K562 (cell line): ENCODE data around the gene CCDC3. TPM values are rescaled to one million over a fixed set of nuclear protein-coding genes. Genes with fewer than 3 reads are reported as not detected.

Experiments used
- AFF4 ChIP-seq: sonication (generic); formaldehyde crosslinking; IDR thresholded peaks from 2 replicates; pipeline ENCODE4 v1.8.0; 2023; ENCODE audit warnings: mild to moderate bottlenecking, missing genetic modification reagents
- CHD7 ChIP-seq: fragments of 200-600 bp; sonication (generic); IDR thresholded peaks from one replicate; pipeline ENCODE4 v1.6.1; 2012; ENCODE audit warnings: mild to moderate bottlenecking, low read depth, low read length, inconsistent platforms
- SOX6 ChIP-seq: fragments of 450-650 bp; IDR thresholded peaks from 2 replicates; pipeline ENCODE4 v1.6.1; 2014; ENCODE audit warnings: mild to moderate bottlenecking
- ZBTB26 ChIP-seq: fragments of 450-650 bp; formaldehyde crosslinking; IDR thresholded peaks from 2 replicates; pipeline ENCODE4 v1.4.0; 2022; ENCODE audit warnings: missing genetic modification characterization
- polyA plus RNA-seq, 8 experiments: library from polyadenylated mRNA; depleted of rRNA in 4 of 8; stranded (reverse) in 5 of 8; unstranded in 3 of 8; fragments of >200 nt; fragmentation: Nextera tagmentation in 2 of 8; fragmentation: Illumina TruSeq in 1 of 8; extraction: Ambion mirVana in 2 of 8; extraction: Trizol in 1 of 8; gene quantifications; 2 replicates each; pipeline versions ENCODE4 v1.2.1 to v1.2.3, GENCODE V29; 2011 to 2014; ENCODE audit warnings: inconsistent platforms in 1 of 8, missing spikeins in 1 of 8
- total RNA-seq, 7 experiments: library from RNA; depleted of rRNA in 6 of 7; stranded (reverse); fragments of >200 nt in 6 of 7; fragmentation: Illumina TruSeq in 2 of 7; extraction: Trizol in 2 of 7; gene quantifications; 2 replicates each; pipeline versions ENCODE4 v1.2.1 to v1.2.3, GENCODE V29; 2011 to 2021; ENCODE audit warnings: low replicate concordance in 1 of 7

Gene CCDC3
- total and polyA plus RNA-seq, 9 of the 15 experiments (the other 6 are each of a cell fraction or from before 2014, with no cell fraction given): not detected

GRCh38 chr10:12985347-12985746 lies 16.2 kb downstream of the CCDC3 start (continued):
- peak; percentile 89 for TF ChIP-seq CHD7
- TF ChIP-seq SOX6: no peak
- TF ChIP-seq ZBTB26 (CRISPR knock-in tag): no peak
- no peak for TF ChIP-seq AFF4
